A549 (cell line): ENCODE measurements around the gene SHC2.

ENCODE experiments used
- FOSB ChIP-seq: fragments of 250-450 bp; sonication (Bioruptor Pico); IDR thresholded peaks from 2 replicates; pipeline ENCODE4 v1.5.0; 2020; ENCODE audit warnings: mild to moderate bottlenecking, moderate library complexity
- FOSL2 ChIP-seq, 2 experiments: fragments of 450-650 bp in 1 of 2; fragments of >200 bp in 1 of 2; sonication (Bioruptor Twin) in 1 of 2; formaldehyde crosslinking; IDR thresholded peaks; 2 replicates each; pipeline versions ENCODE4 v1.5.0 to v1.6.1; 2016 to 2020; ENCODE audit warnings: mild to moderate bottlenecking in 1 of 2, moderate library complexity in 1 of 2
- MYC ChIP-seq: IDR thresholded peaks from 2 replicates; pipeline ENCODE4 v1.6.1; 2012; ENCODE audit warnings: mild to moderate bottlenecking, inconsistent platforms, low read length, improper control_type of control experiment, borderline replicate concordance
- NPAS2 ChIP-seq: fragments of 250-450 bp; sonication (Bioruptor Pico); IDR thresholded peaks from 2 replicates; pipeline ENCODE4 v1.8.0; 2022; ENCODE audit warnings: mild to moderate bottlenecking, moderate library complexity, borderline replicate concordance
- NR3C1 ChIP-seq: fragments of >200 bp; sonication (Bioruptor Twin); formaldehyde crosslinking; IDR thresholded peaks from 3 replicates; pipeline ENCODE4 v1.6.1; 2017
- POLR2A ChIP-seq: IDR thresholded peaks from 2 replicates; pipeline ENCODE4 v1.6.1; 2012; ENCODE audit warnings: mild to moderate bottlenecking, low read length
- SMC3 ChIP-seq: fragments of >200 bp; sonication (Bioruptor Twin); formaldehyde crosslinking; IDR thresholded peaks from 3 replicates; pipeline ENCODE4 v1.6.1; 2018; ENCODE audit warnings: inconsistent platforms
- TF ChIP-seq, protein P1 (sequence below): fragments of >200 bp; sonication (Bioruptor Twin); formaldehyde crosslinking; IDR thresholded peaks from 3 replicates; pipeline ENCODE4 v1.5.1; 2016

GRCh38 chr19:440391-441212, 20.2 kb downstream of the SHC2 start:
- TF ChIP-seq NPAS2 (CRISPR knock-in tag) (no peak), MYC (no peak), POLR2A (no peak), NR3C1 (no peak), FOSL2 (IDR thresholded peaks at IDR 0.05) (no peak), FOSL2 (CRISPR knock-in tag; IDR thresholded peaks at IDR 0.05) (no peak), FOSB (CRISPR knock-in tag) (no peak), SMC3 (no peak)
- TF ChIP-seq, protein P1, sequence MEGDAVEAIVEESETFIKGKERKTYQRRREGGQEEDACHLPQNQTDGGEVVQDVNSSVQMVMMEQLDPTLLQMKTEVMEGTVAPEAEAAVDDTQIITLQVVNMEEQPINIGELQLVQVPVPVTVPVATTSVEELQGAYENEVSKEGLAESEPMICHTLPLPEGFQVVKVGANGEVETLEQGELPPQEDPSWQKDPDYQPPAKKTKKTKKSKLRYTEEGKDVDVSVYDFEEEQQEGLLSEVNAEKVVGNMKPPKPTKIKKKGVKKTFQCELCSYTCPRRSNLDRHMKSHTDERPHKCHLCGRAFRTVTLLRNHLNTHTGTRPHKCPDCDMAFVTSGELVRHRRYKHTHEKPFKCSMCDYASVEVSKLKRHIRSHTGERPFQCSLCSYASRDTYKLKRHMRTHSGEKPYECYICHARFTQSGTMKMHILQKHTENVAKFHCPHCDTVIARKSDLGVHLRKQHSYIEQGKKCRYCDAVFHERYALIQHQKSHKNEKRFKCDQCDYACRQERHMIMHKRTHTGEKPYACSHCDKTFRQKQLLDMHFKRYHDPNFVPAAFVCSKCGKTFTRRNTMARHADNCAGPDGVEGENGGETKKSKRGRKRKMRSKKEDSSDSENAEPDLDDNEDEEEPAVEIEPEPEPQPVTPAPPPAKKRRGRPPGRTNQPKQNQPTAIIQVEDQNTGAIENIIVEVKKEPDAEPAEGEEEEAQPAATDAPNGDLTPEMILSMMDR, result no peak
